Measurements from ENCODE around the gene ESR1.
"Not testable (repeated sequence)": the region's sequence is repeated elsewhere in the genome, so short reads cannot be mapped to it uniquely, and the experiment has no call there.

Gene ESR1

GRCh38 chr6:151899796-151900195 lies 92.3 kb downstream of the ESR1 start:
- DNase-seq = not testable (repeated sequence)

GRCh38 chr6:151900256-151900655 lies 92.8 kb downstream of the ESR1 start:
- DNase-seq = no peak

GRCh38 chr6:151901009-151901411 lies 93.5 kb downstream of the ESR1 start:
- no peak for DNase-seq

GRCh38 chr6:151904631-151905030 lies 97.1 kb downstream of the ESR1 start:
- no peak for DNase-seq

- DNase-seq = no peak
Observed at GRCh38 chr6:151905072-151905471, 97.6 kb downstream of the ESR1 start.

GRCh38 chr6:151905854-151906253 lies 98.4 kb downstream of the ESR1 start:
- no peak for DNase-seq

- no peak for DNase-seq
Observed at GRCh38 chr6:151911401-151911800, 103.9 kb downstream of the ESR1 start.

- no peak for DNase-seq
Observed at GRCh38 chr6:151914484-151914883, 107.0 kb downstream of the ESR1 start.

GRCh38 chr6:151916075-151916474 lies 108.6 kb downstream of the ESR1 start:
- DNase-seq = no peak

GRCh38 chr6:151916680-151917164 lies 109.2 kb downstream of the ESR1 start:
- no peak for DNase-seq

- DNase-seq = no peak
Observed at GRCh38 chr6:151917531-151918329, 110.2 kb downstream of the ESR1 start.

GRCh38 chr6:151940307-151940706 lies 132.8 kb downstream of the ESR1 start:
- DNase-seq = no peak

GRCh38 chr6:151948002-151948743 lies 140.7 kb downstream of the ESR1 start:
- no peak for DNase-seq

- DNase-seq = no peak
Observed at GRCh38 chr6:151958332-151958731, 150.8 kb downstream of the ESR1 start.

GRCh38 chr6:151959086-151959485 lies 151.6 kb downstream of the ESR1 start:
- DNase-seq = no peak

- no peak for DNase-seq
Observed at GRCh38 chr6:151961809-151962208, 154.3 kb downstream of the ESR1 start.

- no peak for DNase-seq
Observed at GRCh38 chr6:151962246-151962846, 154.9 kb downstream of the ESR1 start.

GRCh38 chr6:151963001-151963400 lies 155.5 kb downstream of the ESR1 start:
- DNase-seq = no peak

- DNase-seq = not testable (repeated sequence)
Observed at GRCh38 chr6:151964412-151964811, 156.9 kb downstream of the ESR1 start.

- DNase-seq = no peak
Observed at GRCh38 chr6:151974061-151974617, 166.7 kb downstream of the ESR1 start.

- DNase-seq = no peak
Observed at GRCh38 chr6:151975795-151976194, 168.3 kb downstream of the ESR1 start.

GRCh38 chr6:151988199-151988598 lies 180.7 kb downstream of the ESR1 start:
- DNase-seq = not testable (repeated sequence)

GRCh38 chr6:151992091-151992490 lies 184.6 kb downstream of the ESR1 start:
- DNase-seq = no peak
